Thyroid gland (tissue), 4 donors: ENCODE data around the gene KRT14.

Experiments
- CTCF ChIP-seq, 6 experiments: fragments of 200-600 bp in 3 of 6; fragments of 450-650 bp in 3 of 6; sonication (generic) in 3 of 6; IDR thresholded peaks; one replicate each; pipeline ENCODE4 v1.5.1; 2016 to 2019; ENCODE audit warnings: antibody characterized with exemption in 6 of 6, mild to moderate bottlenecking in 2 of 6, inconsistent platforms in 1 of 6, moderate library complexity in 1 of 6
- POLR2A ChIP-seq, 2 donors: fragments of 450-650 bp; IDR thresholded peaks; one replicate each; pipeline ENCODE4 v1.6.1; 2017; ENCODE audit warnings: antibody characterized with exemption in 2 of 2, mild to moderate bottlenecking in 2 of 2, moderate library complexity in 1 of 2

- TF ChIP-seq CTCF (IDR thresholded peaks at IDR 0.05) (no peak), POLR2A (IDR thresholded peaks at IDR 0.05) (no peak)
Observed at GRCh38 chr17:41556306-41556705, 30.4 kb downstream of the KRT14 start.
